Thyroid gland (tissue), 4 donors: ENCODE measurements around the gene RPRD1B.

Source experiments
- POLR2A ChIP-seq, 2 donors: fragments of 450-650 bp; IDR thresholded peaks; one replicate each; pipeline ENCODE4 v1.6.1; 2017; ENCODE audit warnings: antibody characterized with exemption in 2 of 2, mild to moderate bottlenecking in 2 of 2, moderate library complexity in 1 of 2
- TF ChIP-seq, protein P1 (sequence below), 6 experiments: fragments of 200-600 bp in 3 of 6; fragments of 450-650 bp in 3 of 6; sonication (generic) in 3 of 6; IDR thresholded peaks; one replicate each; pipeline ENCODE4 v1.5.1; 2016 to 2019; ENCODE audit warnings: antibody characterized with exemption in 6 of 6, mild to moderate bottlenecking in 2 of 6, inconsistent platforms in 1 of 6, moderate library complexity in 1 of 6

DNA sequence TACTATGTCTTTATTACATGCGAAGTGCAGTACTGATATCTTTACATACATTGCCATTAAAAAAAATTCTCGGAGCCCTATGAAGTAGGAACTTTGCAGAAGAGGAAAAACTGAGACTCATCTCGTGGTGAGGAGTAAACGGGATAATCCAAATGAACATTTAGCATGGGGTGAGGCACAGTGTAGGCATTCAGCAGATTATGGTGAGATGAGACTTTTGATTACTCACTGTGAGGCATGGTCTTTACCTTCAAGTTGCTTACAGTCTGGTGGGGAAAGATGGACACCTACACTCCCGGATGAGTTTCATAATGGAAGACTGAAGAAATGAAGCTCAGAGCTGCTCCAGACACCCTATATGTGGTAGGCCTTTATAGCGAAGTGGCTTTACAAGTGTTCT lies 1.4 kb downstream of the RPRD1B start:
- TF ChIP-seq, protein P1, sequence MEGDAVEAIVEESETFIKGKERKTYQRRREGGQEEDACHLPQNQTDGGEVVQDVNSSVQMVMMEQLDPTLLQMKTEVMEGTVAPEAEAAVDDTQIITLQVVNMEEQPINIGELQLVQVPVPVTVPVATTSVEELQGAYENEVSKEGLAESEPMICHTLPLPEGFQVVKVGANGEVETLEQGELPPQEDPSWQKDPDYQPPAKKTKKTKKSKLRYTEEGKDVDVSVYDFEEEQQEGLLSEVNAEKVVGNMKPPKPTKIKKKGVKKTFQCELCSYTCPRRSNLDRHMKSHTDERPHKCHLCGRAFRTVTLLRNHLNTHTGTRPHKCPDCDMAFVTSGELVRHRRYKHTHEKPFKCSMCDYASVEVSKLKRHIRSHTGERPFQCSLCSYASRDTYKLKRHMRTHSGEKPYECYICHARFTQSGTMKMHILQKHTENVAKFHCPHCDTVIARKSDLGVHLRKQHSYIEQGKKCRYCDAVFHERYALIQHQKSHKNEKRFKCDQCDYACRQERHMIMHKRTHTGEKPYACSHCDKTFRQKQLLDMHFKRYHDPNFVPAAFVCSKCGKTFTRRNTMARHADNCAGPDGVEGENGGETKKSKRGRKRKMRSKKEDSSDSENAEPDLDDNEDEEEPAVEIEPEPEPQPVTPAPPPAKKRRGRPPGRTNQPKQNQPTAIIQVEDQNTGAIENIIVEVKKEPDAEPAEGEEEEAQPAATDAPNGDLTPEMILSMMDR (IDR thresholded peaks at IDR 0.05), result no peak
- no peak for TF ChIP-seq POLR2A (IDR thresholded peaks at IDR 0.05)
